ENCODE results near the gene SCRN3. TPM values are rescaled to one million over a fixed set of nuclear protein-coding genes. Genes with fewer than 3 reads are reported as not detected.
A peak's percentile ranks its signal among the peaks of the same experiment; 100 is the strongest.
"Not testable (repeated sequence)": the region's sequence is repeated elsewhere in the genome, so short reads cannot be mapped to it uniquely, and the experiment has no call there.

Gene SCRN3, protein sequence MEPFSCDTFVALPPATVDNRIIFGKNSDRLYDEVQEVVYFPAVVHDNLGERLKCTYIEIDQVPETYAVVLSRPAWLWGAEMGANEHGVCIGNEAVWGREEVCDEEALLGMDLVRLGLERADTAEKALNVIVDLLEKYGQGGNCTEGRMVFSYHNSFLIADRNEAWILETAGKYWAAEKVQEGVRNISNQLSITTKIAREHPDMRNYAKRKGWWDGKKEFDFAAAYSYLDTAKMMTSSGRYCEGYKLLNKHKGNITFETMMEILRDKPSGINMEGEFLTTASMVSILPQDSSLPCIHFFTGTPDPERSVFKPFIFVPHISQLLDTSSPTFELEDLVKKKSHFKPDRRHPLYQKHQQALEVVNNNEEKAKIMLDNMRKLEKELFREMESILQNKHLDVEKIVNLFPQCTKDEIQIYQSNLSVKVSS
- polyA plus RNA-seq (ENCODE audit: insufficient read length in 3 of 3) = 10 to 100 TPM; 34.4 to 36.1 (median 34.6) TPM

DNA sequence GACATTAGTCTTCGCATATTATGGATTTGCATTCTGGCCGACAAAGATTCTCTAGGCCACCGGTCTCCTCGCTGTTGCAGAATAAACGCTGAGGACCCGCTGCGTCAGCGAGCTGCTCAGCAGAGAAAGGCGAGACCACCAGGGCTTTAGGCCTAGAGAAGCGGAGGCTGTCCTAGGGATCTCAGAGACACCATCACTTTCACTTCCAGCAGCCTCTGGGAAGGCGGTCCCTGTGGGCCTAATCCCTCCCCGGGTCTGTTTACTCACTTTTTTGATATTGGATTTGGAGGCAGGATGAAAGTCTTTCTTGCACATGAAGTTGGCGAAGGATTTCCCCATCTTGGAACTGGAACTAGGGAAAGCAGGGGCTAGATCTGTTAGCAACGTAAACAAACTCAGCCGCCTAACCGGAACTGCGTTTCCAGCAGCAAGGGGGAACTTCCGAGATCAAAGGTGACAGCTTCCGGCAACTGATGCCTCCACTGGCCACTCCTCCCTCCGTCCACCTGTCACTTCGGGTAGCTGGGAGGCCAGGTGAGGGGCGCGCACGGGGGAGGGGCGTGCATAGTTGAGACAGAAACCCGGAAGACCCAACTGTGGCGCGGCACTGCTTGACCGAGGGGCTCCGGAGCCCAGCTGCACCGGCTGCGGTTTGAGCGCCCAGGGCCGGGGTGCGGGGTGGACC lies at the start of gene SCRN3:
Gene SCRN3, plus strand, starts transcription at position 447 of the 685 bp plus-strand sequence. CDS start 2,554 bp downstream, outside the sequence.
- peak; percentile 80 to 84 (median 84) for DNase-seq (ENCODE audit: low read depth in 3 of 3, low spot score in 2 of 3)

DNA sequence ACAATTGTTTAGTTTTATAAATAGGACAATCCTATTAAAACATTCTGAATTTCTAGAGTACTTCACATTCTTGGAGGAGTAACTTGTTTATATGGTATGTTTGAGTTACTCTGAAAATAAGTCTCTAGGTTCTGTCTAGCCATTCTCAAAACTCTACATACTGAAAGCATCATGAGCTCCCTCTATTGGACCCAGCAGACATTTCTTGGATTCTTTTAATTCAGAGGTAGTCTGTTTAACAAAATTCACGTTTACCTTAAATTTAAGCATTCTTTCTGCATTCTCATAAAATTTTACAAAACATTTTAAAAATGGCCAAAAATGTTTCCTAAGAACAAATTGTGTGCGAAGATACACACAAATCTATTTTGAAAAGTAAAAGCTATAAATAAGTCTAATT lies 45.5 kb upstream of the SCRN3 start:
- no peak for DNase-seq (ENCODE audit: low read depth in 3 of 3, low spot score in 2 of 3)

DNA sequence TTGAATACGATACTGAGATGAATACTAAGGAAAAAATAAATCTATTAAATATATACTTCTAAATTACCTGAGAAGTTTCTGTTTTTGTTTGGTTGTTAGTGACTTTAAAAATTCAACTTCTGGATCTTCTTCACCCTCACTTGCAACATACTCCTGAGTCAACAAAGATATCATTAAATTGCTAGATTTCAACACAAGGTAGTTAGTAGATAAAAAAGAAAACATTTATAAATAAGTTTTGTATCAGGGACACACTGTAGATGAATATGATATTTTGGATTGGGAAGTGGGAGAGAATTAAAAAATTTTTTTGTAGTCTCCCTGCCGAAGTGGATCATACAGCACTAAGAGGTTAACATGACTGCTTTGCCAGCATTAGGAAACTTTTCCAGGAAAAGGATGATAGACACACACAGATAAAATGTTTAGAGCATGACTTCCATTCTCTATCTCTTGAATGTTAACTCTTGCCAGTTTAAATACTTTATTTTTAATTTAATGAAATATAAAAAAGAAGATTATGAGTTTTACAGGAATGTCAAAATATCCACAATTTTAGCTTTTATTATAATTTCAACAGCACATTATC lies 44.8 kb upstream of the SCRN3 start:
- no peak for DNase-seq (ENCODE audit: low read depth in 3 of 3, low spot score in 2 of 3)

DNA sequence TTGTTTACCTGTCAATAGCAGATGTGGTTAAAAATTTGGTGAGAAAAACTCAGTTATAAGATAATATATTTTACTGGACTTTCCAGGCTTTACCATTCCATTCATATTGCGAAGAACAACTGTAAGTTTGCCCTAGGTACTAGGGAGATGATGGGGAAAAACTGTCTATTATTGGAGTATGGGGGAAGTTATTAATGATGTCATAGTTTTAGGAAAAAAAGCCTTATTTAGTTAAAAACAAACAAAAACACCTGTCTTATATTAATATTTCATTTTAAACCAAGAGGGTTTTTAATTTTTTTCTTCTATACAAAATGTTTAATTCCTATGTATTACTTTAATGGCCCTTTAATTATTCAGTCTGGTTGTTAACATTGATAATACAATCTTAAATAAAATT lies 42.5 kb upstream of the SCRN3 start:
- no peak for DNase-seq (ENCODE audit: low read depth in 3 of 3, low spot score in 2 of 3)

DNA sequence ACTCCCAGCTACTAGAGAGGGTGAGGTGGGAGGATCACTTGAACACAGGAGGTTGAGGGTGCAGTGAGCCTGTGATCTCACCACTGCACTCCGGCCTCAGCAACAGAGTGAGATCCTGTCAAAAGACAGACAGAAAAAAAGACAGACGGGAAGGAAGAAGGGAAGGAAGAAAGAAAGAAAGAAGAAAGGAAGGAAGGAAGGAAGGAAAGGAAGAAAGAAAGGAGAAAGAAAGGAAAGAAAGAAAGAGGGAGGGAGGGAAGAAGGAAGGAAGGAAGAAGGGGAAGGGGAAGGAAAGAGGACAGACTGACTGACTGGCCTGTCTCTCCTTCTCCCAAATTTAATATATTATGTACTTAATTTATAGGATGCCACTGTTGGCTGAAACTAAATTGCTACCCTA lies 39.2 kb upstream of the SCRN3 start:
- no peak for DNase-seq (ENCODE audit: low read depth in 3 of 3, low spot score in 2 of 3)

DNA sequence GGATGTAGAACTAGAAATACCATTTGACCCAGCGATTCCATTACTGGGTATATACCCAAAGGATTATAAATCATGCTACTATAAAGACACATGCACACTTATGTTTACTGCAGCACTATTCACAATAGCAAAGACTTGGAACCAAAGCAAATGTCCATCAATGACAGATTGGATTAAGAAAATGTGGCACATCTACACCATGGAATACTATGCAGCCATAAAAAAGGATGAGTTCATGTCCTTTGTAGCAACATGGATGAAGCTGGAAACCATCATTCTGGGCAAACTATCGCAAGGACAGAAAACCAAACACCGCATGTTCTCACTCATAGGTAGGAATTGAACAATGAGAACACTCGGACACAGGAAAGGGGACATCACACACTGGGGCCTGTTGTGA lies 35.9 kb upstream of the SCRN3 start:
- DNase-seq (ENCODE audit: low read depth in 3 of 3, low spot score in 2 of 3) = not testable (repeated sequence)

DNA sequence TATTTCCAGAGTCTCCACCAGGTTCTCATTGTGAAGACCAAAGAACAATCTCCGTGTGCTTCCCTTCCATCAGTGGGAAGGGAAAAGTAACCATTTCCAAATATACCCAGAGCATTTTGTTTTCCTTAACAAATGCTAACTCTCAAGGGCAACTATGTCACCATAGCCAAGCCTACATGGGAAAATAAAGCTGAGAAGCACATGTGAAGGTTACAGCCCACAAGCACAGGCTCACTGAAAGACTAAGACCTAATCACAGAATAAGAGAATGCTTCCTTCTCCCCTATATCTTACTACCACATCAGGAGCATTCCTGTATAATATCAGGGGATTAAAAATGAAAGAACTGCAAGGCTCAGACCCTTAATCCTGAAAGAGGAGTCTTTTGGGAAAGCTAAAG lies 32.6 kb upstream of the SCRN3 start:
- DNase-seq (ENCODE audit: low read depth in 3 of 3, low spot score in 2 of 3) = no peak

DNA sequence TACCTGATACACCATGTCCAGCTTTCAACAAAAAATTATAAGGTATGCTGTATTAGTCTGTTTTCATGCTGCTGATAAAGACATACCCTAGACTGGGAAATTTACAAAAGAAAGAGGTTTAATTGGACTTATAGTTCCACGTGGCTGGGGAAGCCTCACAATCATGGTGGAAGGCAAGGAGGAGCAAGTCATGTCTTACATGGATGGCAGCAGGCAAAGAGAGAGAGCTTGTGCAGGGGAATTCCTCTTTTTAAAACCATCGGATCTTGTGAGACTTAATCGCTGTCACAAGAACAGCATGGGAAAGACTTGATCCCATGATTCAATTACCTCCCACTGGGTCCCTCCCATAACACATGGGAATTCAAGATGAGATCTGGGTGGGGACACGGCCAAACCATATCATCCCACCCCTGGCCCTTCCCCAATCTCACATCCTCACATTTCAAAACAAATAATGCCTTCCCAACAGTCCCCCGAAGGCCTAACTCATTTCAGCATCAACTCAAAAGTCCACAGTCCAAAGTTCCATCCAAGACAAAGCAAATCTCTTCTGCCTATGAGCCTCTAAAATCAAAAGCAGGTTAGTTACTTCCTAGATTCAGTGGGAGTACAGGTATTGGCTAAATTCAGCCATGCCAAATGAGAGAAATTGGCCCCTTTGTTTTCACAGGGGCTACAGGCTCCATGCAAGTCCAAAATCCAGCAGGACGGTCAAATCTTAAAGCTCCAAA lies 31.9 kb upstream of the SCRN3 start:
- not testable (repeated sequence) for DNase-seq (ENCODE audit: low read depth in 3 of 3, low spot score in 2 of 3)

DNA sequence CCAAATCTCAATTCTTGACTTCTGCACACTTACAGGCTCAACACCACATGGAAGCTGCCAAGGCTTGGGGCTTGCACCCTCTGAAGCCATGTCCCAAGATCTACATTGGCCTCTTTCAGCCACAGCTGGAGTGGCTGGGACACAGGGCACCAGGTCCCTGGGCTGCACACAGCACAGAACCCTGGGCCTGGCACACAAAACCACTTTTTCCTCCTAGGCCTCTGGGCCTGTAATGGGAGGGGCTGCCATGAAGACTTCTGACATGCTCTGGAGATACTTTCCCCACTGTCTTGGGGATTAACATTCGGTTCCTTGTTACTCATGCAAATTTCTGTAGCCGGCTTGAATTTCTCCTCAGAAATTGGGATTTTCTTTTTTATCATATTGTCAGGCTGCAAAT lies 30.9 kb upstream of the SCRN3 start:
- no peak for DNase-seq (ENCODE audit: low read depth in 3 of 3, low spot score in 2 of 3)

DNA sequence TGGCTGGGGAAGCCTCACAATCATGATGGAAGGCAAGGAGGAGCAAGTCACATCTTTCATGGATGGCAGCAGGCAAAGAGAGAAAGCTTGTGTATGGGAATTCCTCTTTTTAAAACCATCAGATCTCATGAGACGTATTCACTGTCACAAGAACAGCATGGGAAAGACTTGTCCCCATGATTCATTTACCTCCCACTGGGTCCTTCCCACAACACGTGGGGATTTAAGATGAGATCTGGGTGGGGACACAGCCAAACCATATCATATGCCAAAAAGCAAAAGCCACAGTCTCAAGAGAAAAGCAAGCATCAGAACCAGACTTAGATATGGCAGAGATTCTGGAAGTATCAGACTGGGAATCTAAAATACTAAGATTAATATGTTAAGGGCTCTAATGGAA lies 30.0 kb upstream of the SCRN3 start:
- no peak for DNase-seq (ENCODE audit: low read depth in 3 of 3, low spot score in 2 of 3)

DNA sequence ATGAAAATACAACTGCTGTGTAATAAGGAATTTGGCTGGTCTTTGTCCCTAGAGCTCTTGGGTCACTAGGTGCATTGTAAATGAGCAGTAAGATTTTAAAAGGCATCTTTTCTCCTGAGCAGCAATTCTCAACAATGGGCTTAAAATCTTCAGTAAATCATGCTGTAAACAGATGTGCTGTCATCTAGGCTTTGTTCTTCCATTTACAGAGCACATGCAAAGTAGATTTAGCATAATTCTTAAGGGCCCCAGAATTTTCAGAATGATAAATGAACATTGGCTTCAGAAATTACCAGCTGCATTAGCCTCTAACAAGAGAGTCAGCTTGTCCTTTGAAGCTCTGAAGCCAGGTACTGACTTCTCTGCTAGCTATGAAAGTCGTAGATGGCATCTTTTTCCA lies 26.8 kb upstream of the SCRN3 start:
- DNase-seq (ENCODE audit: low read depth in 3 of 3, low spot score in 2 of 3) = no peak

DNA sequence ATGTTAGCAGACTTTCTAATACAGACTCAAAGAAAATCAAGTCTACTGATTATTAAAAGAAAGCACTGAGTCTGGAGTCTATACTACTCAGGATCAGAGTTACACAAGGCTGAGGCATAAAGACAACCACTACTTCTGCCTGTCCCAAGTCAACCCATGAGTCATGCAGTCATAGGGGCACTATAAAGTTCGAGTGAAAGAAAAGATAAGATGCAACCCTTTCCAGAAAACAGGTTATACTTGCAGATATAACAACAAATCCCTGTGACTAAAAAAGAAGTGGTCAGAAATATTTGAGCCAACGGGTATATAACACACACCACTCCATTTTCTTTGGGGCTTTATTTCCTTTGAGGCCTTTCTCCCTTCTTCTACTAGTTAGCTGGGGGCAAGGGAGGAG lies 18.6 kb upstream of the SCRN3 start:
- DNase-seq (ENCODE audit: low read depth in 3 of 3, low spot score in 2 of 3) = no peak

DNA sequence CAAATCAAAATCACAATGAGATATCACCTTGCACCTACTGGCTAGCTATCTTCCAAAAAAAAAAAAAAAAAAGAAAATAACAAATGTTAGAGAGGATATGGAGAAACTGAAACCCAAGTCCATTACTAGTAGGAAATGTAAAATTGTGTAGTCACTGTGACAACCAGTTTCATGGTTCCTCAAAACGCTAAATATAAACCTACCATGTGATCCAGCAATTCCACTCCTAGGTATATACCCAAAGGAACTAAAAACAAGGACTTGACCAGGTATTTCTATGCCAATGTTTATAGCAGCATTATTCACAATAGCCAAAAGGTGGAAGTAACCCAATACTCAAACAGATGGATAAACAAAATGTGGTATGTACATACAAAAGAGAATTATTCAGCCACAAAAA lies 11.7 kb upstream of the SCRN3 start:
- DNase-seq (ENCODE audit: low read depth in 3 of 3, low spot score in 2 of 3) = no peak

DNA sequence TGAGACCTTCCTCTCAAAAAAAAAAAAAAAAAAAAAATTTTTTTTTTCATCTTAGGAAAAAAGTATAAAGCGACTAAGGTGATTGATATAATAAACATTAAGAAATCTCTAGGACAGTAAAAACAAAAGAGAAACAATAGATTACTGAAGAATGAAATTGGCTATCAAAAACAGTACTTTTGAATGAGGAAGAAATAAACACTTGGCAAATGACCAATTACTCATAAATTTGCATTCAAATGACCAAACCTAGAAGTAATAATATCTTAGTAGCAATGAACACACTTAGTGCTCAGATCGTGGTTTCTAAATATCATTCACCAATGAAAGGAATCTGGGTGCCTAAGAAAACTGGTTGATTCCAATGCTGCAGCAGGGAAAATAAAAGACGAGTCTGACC lies 10.3 kb upstream of the SCRN3 start:
- no peak for DNase-seq (ENCODE audit: low read depth in 3 of 3, low spot score in 2 of 3)

DNA sequence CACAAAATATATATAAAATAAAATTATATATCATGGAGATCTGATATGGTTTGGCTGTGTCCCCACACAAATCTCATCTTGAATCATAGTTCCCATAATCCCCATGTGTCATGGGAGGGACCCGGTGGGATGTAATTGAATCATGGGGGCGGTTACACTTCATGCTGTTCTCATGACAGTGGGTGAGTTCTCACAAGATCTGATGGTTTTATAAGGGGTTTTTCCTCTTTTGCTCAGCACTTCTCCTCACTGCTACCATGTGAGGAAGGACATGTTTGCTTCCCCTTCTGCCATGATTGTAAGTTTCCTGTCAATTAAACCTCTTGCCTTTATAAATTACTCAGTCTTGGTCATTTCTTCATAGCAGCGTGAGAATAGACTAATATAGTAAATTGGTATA lies 6.8 kb upstream of the SCRN3 start:
- not testable (repeated sequence) for DNase-seq (ENCODE audit: low read depth in 3 of 3, low spot score in 2 of 3)

DNA sequence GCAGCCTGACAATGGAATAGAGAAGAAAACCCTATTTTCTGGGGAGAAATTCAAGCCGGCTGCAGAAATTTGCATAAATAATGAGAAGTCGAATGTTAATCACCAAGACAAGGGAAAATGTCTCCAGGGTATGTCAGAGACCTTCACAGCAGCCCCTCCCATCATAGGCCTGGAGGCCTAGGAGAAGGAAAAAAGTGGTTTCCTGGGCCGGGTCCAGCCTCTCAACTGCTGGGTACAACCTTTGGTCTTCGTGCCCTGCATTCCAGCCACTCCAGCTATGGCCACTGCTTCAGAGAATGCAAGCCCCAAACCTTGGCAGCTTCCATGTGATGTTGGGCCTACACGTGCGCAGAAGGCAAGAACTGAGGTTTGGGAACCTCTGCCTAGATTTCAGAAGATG lies 6.0 kb upstream of the SCRN3 start:
- no peak for DNase-seq (ENCODE audit: low read depth in 3 of 3, low spot score in 2 of 3)

DNA sequence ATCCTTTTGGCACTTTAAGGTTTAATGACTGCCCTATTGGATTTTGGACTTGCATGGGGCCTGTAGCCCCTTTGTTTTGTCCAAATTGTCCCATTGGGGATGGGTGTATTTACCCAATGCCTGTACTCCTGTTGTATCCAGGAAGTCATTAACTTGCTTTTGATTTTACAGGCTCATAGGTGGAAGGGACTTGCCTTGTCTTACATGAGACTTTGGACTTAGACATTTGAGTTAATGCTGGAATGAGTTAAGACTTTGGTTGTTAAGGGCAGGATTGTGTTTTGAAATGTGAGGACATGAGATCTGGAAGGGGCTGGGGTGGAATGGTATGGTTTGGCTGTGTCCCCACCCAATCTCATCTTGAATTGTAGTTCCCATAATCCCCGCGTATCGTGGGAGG lies 5.2 kb upstream of the SCRN3 start:
- DNase-seq (ENCODE audit: low read depth in 3 of 3, low spot score in 2 of 3) = not testable (repeated sequence)

DNA sequence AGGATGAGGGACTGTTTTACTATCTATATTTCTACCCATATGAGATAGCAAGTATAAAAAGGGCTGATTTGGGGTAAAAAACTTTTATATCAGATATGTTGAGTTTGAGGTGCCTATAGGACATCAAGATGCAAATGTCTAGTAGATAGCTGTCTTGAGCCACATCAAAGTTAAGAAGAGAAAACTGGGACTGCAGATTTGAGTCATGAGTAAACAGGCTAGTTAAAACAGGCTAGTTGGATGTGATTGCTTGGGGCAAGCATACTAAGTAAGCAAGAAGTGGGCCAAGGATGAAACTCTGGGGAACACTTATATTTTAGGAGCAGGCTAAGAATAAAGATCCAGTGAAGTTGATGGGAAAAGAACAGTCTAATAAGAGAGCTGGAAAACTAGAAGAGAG lies 2.8 kb upstream of the SCRN3 start:
- no peak for DNase-seq (ENCODE audit: low read depth in 3 of 3, low spot score in 2 of 3)

DNA sequence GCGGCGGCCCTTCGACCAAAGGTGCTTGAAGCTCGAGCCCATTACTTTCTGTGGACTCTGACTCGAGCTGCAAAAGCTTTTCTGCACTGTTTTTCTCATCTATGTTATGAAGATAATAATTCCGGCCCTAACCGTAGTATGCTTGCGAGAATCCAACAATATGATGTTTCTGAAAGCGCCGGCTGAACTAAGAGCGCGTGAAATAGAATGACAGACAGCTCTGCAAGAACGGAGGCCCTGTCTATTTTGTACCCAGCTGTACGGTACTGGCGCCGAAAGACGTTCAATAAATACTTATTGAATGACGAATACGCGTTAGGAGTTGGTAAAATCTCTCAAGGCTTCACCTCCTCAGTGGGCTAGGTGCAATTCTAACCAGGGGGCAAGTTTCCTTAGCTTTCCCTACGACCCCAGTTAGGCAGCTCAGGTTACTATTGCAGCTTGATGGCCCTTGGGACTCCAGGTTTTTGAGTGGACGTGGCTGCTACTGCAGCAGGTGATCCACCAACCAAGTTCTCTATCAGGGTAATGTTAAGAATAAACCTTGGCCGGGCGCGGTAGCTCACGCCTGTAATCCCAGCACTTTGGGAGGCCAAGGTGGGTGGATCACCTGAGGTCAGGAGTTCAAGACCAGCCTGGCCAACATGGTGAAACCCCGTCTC lies 570 bp downstream of the SCRN3 start:
- DNase-seq (ENCODE audit: low read depth in 3 of 3, low spot score in 2 of 3) = peak; percentile 1 to 27 (median 20)

DNA sequence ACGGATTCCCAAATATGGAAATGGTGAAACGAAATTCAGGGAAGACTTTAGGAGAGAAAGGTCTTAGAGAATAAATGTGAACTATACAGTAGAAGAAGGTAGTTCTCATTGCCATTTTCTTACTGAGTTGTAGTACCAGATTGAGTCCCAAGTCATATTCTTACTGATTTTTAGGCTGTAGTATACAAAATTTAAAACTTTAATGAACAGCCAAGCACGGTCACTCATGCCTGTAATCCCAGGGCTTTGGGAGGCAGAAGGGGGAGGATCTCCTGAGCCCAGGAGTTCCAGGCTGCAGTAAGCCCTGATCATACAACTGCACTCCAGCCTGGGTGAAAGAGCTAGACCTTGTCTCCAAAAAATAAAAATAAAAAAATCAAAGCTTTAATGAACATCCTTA lies 2.2 kb downstream of the SCRN3 start:
- DNase-seq (ENCODE audit: low read depth in 3 of 3, low spot score in 2 of 3) = no peak

DNA sequence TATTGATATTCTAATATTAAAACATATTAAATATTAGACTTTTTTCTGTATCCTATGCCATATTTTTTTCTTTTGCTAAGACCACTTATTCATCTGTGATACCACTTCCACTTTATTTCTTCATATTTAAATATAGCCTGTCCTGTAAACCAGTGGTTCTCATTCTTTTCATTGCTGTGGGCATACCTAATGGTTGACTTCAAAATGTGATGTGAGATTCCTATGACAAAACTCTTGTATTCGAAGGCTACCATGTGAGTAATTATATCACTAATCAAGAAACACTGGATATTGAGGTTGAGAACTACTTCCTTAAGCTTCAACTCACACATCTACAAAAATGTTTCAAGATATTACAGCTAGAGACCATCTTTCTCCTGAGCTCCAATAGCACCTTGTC lies 3.6 kb downstream of the SCRN3 start:
- no peak for DNase-seq (ENCODE audit: low read depth in 3 of 3, low spot score in 2 of 3)

All from right renal cortex interstitium (tissue), 3 donors.